Hindlimb muscle (tissue), 1 donor: ENCODE results near the gene ATP5F1C. TPM values are rescaled to one million over a fixed set of nuclear protein-coding genes. Genes with fewer than 3 reads are reported as not detected.
"Not testable (repeated sequence)": the region's sequence is repeated elsewhere in the genome, so short reads cannot be mapped to it uniquely, and the experiment has no call there.

Source experiments
- DNase-seq: peaks from one replicate; pipeline ENCODE4 v3.0.0-alpha.2; 2013
- polyA plus RNA-seq: library from polyadenylated mRNA; unstranded; fragments of 120-200 nt; gene quantifications from one replicate; pipeline ENCODE4 v1.2.1, GENCODE V29; 2013; ENCODE audit not compliant: insufficient read length

ATP5F1C gene
- 196 TPM for polyA plus RNA-seq

DNA sequence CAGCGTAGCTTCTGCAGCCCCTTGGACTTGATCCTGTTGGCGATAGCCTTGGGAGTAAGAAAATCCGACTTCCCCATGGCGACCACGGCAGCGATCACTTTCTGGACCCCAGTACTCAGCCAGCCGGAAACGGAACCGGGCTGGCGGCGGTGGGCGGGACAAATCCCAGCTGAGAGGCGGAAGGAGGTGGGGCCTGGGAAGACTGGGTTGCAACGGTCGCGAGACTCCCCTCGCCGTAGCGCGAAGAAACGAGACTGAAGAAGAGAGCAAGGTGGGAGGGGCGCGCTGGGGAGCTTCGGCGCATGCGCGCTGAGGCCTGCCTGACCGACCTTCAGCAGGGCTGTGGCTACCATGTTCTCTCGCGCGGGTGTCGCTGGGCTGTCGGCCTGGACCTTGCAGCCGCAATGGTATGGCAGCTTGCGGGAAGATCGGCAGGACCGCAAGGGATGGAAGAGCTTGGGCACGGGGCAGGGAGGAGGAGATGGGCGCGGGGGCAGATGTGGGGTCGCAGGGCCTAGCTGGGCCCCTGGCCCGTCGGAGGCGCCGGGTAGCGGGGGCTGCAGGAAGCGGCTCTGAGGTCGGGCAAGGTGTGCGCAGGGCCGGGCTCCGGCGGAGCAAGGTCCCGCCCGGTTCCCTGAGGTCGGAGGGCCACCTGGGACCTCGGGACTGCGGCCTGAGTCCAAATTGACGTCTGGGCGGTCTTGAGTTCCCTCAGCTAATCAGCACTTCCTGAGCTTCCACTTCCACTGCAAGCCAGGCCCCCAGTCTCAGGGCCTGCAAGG lies at the start of gene ATP5F1C, which contains the start of gene KIN:
TSS of gene ATP5F1C (plus strand) at position 321 of the 782 bp plus-strand sequence. CDS start at position 352, 31 bp downstream.
TSS of gene KIN (minus strand) at position 137 of the 782 bp plus-strand sequence. CDS start at position 77, 60 bp downstream.
- peak; percentile 99 for DNase-seq

DNA sequence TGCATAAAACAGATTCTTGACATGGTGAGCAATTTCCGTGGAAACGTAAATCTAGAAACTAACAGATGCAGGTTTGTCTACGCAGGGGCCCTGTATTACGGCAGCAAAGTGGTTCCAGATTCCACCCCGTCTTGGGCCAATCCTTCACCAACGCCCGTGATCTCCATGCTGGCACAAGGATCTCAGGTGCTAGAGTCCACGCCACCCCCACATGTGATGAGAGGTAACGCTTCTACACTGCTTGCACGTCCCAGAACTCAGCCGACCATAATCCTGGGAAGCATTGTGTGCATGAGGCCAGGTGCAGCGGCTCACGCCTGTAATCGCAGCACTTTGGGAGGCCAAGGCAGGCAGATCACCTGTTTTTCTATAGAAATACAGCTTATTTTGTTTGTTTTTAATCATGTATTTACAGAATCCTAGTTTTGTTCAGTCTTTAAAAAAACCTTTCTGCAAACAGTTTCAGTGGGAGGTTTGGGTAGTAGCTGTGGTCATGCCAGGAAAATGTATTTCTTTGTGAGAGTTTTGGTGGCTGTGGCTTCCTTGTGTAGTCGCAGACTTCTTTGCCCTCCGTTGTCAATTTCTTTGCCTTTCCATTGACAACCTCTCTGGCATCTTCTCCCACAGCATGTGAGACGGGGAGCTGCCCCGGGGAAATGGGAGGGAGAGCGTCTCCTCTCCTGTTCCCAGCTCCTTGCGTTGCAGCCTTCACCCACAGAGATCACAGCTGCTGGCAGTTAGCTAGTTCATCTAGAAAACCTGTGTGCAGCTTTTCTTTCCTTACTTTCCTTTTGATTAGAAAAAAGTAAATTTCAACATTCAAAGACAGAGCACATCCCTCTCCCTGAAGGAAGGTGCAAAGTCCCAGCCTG lies 49.2 kb upstream of the ATP5F1C start:
- DNase-seq: no peak

DNA sequence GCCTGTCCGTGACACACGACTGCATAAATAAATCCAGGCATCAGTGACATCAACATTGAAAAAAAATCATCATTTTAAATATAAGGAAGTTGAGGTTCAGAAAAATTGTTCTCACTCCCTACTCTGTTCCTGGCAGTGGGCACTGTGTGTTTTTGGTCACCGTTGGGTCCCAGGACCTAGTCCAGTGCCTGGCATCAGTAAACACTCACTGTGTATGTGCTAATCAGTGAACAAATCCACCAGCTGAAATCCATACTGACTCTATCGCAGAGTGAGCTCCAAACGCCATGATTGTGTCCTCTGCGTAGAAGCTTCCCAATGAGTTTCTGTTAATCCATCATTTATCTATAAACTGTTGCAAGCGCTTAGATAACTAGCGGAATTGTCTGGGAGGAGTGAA lies 43.7 kb upstream of the ATP5F1C start:
- no peak for DNase-seq

DNA sequence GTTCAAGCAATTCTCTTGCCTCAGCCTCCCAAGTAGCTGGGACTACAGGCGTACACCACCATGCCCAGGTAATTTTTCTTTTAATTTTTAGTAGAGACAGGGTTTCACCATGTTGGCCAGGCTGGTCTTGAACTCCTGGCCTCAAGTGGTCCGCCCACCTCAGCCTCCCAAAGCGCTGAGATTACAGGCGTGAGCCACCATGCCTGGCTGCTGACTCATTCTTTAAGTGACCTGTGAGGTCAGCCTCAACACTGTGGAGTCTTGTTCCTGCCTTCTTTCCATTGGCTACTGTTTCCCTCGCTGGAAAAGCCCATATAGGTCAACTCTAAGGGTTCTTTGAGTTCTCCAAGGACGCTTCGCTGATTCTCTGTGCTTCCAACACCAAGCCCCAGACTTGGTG lies 39.3 kb upstream of the ATP5F1C start:
- DNase-seq: not testable (repeated sequence)

DNA sequence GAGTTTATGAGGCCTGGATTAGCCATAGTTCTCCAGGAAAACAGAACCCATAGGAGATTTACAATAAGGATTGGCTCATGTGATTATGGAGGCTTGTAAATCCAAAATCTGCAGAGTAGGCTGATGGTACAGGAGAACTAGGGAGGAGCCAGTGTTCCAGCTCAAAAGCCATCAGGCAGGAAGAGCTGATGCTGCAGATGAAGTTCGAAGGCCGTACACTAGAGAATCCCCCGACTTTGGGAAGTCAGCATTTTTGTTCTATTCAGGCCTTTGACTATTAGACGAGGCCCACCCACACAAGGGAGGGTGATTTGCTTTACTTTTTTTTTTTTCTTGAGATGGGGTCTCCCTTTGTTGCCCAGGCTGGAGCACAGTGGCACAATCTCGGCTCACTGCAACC lies 37.8 kb upstream of the ATP5F1C start:
- DNase-seq: no peak

DNA sequence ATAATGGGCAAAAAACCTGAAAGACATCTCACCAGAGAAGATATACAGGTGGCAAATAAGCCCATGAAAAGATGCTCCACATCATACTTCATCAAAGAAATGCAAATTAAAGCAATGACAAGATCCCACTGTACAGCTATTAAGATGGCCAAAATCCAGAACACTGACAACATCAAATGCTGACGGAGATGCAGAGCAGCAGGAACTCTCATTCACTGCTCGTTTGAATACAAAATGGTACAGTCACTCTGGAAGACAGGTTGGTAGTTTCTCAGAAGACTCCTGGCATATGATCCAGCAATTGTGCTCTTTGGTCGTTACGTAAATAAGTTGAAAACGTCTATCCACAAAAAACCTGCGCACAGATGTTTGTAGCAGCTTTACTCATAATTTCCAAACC lies 35.7 kb upstream of the ATP5F1C start:
- DNase-seq: no peak

DNA sequence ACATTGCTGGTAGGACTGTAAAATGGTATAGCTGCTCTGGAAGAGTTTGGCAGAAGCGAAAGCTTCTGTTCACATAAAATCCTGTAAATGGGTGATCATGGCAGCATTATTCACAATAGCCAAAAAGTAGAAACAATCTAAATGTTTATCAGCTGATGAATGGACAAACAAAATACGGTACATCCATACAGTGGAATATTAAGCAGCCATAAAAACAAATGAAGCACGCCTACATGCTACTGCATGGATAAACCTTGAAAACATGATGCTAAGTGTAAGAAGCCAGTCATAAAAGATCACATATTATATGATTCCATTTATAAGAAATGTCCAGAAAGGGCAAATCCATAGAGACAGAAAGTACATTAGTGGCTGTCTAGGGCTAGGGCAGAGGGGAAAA lies 32.9 kb upstream of the ATP5F1C start:
- no peak for DNase-seq

DNA sequence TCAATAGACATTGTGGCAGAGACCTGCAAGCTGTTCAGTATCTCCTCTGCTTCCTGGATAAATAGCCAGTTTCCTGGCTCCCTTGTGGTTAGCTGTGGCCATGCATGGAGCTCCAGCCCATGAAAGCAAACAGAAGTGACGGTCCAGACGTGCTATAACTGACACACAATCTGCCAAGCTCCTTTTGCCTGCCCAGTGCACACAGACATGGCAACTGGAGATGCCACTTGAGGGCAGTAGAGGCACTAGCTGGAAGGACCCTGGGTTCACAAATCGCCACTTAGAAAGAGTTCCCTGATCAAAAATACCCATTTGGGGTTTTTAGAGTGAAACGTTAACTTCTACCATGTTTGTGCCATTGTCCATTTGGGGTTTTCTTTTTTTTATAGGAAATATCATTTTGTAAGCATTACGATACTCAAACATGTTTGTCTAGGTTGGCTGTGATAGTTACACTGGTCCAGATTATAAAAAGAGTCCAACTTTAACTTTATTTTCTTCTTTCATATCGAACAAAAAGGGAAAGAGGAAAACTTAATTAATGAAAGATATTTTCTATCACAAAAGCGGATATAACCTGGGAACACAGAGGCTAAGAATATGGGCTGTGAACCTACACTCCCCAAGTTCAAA lies 31.5 kb upstream of the ATP5F1C start:
- DNase-seq: no peak

DNA sequence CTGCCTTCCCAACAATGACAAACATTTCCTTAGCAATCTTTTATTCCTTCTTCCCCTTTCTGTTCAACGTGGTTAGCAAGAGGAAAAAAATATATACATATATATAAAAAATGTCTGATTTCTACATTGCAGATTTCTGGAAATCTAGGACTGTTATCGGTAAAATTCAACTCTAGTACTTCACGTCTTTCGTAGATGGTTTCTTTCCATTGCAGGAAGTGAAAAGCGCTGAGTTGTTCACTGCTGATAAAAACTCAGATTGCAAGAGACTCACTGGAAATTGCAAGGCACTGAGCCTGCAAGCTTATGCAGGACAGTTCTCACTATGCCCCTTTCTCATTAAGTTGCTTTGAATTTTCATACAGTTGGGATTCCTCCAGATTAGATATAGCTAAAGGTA lies 24.0 kb upstream of the ATP5F1C start:
- no peak for DNase-seq

DNA sequence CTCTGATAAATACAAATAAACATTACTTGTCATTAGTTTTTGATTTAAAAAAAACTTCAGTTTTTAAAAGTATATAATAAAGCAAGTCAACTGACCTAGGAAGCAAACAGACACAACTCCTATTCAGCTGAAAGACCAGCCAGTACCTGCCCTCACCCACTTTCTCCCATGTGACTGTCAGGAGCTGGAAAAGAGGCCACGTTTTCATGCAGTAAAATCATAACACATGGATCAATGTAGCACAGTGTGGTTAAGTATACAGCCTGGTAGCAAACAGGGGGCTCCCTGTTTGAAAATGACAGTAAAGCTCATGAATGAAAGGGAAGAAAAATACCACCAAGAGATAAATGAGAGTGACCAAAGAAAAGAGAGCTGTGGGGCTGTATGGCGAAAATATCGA lies 21.7 kb upstream of the ATP5F1C start:
- DNase-seq: no peak

DNA sequence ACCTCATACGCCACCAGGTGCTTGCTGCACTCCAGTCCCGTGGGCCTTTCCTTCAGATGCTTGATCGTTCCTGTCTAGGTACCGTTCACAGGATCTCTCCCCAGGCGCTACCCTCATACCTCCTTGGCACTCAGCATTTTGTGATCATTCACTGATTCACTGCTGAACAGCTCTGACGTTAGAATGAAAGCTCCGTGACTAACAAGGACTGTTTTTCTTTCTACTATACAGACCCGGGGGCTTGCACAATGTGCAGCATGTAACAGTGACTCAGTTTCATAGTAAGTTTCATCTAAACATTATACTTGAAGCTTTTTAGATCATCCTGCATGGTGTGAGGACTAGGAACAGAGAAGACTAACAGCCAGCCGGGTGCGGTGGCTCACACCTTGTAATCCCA lies 20.8 kb upstream of the ATP5F1C start:
- DNase-seq: no peak

DNA sequence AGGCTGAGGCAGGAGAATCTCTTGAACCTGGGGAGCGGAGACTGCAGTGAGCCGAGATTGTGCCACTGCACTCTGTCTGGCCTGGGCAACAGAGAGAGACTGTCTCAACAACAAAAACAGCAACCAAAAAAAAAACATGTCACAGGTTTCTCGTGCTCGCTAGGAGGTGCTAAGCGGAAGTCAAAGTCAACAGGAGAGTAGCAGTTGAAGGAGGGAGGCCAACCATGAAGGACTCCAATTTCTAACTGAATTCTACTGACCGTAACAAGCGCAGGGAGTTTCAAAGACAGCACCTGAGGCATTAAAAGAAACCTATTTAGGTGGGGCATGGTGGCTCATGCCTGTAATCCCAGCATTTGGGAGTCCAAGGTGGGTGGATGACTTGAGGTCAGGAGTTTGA lies 19.6 kb upstream of the ATP5F1C start:
- no peak for DNase-seq

DNA sequence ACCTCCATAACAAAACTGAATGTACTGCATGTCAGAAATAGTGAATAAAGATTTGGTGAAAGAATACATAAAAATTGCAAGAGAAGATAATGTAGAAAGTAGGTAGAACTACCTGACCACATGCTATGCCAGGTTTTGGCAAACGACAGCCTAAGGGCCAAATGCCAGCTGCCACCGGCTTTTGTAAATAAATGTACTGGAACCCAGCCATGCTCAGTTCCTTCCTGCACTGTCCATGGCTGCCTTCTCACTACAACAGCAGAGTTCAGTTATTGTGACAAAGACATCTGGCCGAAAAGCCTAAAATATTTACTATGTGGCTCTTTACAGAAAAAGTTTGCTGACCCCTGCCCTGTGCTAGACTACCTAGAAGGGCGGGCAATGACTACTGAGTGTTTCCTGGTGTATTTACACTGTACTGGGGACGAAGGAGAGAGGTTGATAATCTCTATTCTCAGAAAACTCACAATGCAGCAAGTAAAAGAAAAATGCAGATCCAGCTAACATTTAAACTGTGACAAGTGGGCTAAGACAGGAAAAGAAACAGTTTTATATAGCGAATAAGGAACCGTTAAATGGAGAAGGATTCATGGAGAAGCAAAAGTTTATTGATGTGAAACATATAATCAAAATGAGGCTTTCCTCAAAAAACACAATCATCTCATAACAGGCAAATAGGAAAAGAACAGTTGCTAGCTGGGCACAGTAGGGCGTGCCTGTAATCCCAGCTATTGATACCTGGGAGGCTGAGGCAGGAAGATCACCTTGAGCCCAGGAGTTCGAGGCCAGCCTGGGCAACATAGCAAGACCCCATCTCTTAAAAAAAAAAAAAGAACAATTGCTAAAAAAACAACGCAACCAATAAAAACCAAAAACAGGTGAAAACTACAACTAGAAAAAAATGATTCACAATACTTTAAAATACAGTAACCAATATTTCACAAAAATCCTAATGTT lies 13.9 kb upstream of the ATP5F1C start:
- DNase-seq: no peak

DNA sequence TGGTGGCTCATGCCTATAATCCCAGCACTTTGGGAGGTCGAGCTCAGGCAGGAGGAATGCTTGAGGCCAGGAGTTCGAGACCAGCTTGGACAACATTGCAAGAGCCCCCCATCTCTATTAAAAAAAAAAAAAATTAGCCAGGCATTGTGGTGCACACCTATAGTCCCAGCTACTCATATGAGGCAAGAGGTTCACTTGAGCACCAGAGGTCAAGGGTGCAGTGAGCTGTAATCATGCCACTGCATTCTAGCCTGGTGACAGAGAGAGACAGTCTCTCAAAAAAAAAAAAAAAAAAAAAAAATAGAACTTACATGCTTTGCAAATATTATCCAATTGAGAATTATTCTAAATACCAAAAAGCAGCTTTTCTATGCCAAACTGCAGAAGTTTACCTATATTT lies 11.2 kb upstream of the ATP5F1C start:
- DNase-seq: no peak

DNA sequence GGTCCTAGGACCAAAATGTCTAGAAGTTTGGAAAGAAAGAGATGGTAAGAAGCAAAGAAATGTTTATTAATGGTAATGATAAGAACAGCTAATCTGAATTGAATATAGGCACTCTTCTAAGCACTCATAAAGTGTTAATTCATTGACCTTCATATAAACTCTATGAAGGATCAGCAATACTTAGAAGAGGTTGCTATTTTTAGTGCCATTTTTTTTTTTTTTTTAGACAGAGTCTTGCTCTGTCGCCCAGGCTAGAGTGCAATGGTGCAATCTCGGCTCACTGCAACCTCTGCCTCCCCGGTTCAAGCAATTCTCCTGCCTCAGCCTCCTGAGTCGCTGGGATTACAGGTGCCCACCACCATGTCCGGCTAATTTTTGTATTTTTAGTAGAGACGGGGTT lies 5.8 kb upstream of the ATP5F1C start:
- DNase-seq: not testable (repeated sequence)

DNA sequence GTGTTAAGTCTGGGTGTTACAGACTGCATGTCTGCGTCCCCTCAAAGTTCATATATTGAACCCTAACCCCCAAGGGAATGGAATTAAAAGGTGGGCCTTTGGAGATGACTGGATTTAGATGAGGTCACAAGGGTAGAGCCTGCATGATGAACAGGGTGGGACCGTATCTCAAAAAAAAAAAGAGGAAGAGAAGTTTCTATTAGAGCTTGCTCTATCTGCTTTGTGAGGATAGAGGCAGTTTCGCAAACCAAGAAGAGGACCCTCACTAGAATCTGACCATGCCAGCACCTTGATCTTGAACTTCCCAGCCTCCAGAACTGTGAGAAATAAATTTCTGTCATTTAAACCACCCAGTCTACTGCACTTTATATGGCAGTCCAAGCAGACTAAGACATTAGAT lies 1.5 kb upstream of the ATP5F1C start:
- DNase-seq: no peak

DNA sequence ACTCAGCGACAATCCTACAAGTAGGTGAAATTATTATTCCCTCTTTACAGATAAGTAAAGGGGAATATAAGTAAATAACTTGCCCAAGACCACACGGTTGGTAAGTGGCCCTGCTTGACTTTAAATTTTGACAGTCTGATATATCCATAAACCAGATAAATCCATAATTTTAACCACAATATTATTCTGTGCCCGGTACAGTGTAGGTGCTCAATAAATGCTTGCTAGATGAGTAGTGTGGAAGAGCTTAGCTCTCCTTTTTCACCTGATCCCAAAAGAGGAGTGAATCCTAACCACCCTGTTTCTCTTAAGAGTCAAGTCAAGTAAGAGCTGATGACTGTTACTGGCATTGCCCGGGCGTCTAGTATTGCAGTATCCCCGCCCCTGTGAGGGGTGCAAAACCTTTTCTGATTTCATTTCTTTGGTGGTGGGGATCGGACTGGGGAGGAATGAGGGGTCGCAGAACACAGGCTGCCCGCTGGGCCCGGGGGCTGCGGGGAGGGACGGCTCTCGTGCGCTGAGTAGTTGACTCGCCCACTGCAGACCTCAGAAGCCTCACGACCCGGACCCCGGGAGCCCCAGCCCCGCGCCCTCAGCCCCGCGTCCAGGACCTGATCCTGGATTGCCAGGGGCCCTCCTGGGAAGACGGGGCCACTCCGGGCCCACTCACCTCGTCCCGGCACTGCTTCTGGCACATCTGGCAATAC lies 674 bp upstream of the ATP5F1C start:
- no peak for DNase-seq

DNA sequence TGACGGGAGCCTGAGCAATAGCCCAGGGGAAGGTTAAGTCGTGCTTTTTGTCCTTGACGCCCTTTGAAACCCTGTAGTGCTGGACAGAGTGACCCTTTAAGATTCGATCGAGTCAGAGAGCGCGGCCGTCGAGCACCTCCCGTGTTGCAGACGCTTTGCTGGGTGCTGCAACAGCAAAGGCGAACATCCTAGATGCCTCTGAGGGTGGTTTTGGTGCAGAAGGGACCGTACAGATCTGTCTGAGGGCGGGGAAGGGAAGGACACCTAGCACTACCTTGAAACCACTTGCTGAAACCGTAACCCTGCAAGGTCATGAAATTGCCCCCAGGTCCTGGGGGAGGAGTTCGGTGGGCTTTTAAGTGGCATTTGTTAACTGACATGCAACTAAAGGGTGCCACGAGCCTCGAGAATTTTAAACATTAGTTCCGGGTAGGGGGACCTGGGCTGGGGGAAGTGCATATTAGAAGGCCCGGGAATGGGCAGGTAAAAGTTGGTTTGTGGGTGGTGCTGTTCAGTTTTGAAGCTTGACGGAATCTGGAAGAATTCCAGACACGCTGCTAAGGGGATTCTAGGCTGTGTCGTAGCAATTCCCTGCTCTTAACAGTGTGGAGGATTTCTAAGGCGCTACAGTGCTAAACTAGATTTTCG lies 786 bp downstream of the ATP5F1C start:
- peak; percentile 3 for DNase-seq

DNA sequence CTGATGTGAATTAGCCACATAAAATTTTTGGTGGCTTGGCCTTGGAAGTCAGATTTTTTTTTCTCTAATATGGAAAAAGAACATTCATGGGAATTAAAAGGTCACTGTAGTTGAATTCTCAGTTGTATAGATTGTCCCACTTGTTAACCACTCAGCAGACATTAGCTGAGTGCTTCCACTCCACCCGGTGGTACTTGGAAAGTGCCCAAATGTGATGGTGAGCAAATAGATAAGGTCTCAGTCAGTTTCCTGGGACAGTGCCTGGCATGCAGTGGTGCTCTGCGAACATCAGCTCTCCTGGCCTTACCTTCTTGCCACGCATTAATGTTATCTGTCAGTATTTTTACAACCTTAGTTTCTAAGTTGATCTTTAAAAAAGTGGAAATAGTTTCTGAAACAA lies 1.4 kb downstream of the ATP5F1C start:
- no peak for DNase-seq

DNA sequence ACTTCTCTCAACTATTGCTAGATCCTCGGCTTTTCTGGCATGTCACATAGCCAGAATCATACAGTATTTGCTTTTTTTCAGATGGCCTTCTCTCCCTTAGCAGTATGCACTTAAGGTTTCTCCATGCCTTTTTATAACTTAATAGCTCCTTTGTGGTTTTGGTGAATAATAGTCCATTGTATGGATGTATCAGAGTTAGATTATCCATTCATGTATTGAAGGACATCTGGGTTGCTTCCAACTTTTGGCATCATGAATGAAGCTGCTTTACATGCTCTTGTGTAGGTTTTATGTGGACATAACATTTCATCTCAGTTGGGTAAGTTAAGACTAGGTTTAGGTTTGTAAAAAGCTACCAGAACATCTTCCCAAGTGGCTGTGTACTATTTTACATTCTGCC lies 4.6 kb downstream of the ATP5F1C start:
- no peak for DNase-seq
